HCT116 (cell line): ENCODE results near the gene FBN1. TPM values are rescaled to one million over a fixed set of nuclear protein-coding genes. Genes with fewer than 3 reads are reported as not detected.

Experiments
- ATAC-seq: fragments of 200-7000 bp; cut with Tn5 transposase; 2 replicates; pipeline ENCODE4 v1.9.1; 2020; ENCODE audit warnings: mild to moderate bottlenecking, moderate library complexity
- BruUV-seq: library from RNA; stranded (reverse); fragments of 400-500 nt; replicated peaks from 2 replicates; lab custom pipeline; 2021; lab: Mats Ljungman, UMichigan
- CTCF ChIA-PET: fragments of 300-600 bp; sonication (Branson Sonifier 250); formaldehyde crosslinking; loops from one replicate; lab custom pipeline; 2021; ENCODE audit warnings: antibody characterized with exemption; lab: Charles Lee
- POLR2A ChIA-PET: fragments of 300-600, 350-600 bp; sonication (Branson Sonifier 250); formaldehyde crosslinking; loops from one replicate; lab custom pipeline; 2021; ENCODE audit warnings: antibody characterized with exemption; lab: Charles Lee
- RAD21 ChIA-PET, 2 experiments: fragments of 300-600 bp; sonication (Branson Sonifier 250); formaldehyde crosslinking; loops; one replicate each; lab custom pipeline; 2023; ENCODE audit warnings: low total read pairs in 2 of 2; ENCODE audit not compliant: uncharacterized antibody in 2 of 2, unreplicated experiment in 2 of 2, low non-redundant PET in 1 of 2; lab: Charles Lee
- DNase-seq: peaks from one replicate; pipeline ENCODE4 v3.0.0-alpha.2; 2010; ENCODE audit warnings: low read depth, low spot score
- H2AFZ ChIP-seq: fragments of 200-600 bp; shearing (Covaris generic), sonication (generic); 2 replicates; pipeline ENCODE4 v1.6.1; 2017; ENCODE audit warnings: low read depth, mixed run types, mixed read lengths, antibody characterized with exemption, low read length; ENCODE audit not compliant: poor library complexity, severe bottlenecking
- H3K27ac ChIP-seq: 2 replicates; pipeline ENCODE4 v1.5.1; 2012; ENCODE audit warnings: low read depth, low read length
- H3K27me3 ChIP-seq: fragments of 200-600 bp; sonication (generic); 2 replicates; pipeline ENCODE4 v1.6.1; 2016; ENCODE audit warnings: mixed run types, low read length, mixed read lengths; ENCODE audit not compliant: insufficient read depth
- H3K36me3 ChIP-seq, 2 experiments: fragments of 200-500 bp in 1 of 2; fragments of 200-600 bp in 1 of 2; sonication (Bioruptor generic) in 1 of 2; sonication (generic) in 1 of 2; 2 replicates each; pipeline versions ENCODE4 v1.5.1 to v1.6.1; 2014 to 2016; ENCODE audit warnings: low read length in 2 of 2, inconsistent platforms in 1 of 2, mixed read lengths in 1 of 2, mixed run types in 1 of 2; ENCODE audit not compliant: insufficient read depth in 2 of 2, control insufficient read depth in 1 of 2
- H3K4me1 ChIP-seq, 2 experiments: fragments of 200-600 bp in 1 of 2; sonication (generic) in 1 of 2; 2 replicates each; pipeline versions ENCODE4 v1.5.1 to v1.6.1; 2012 to 2017; ENCODE audit warnings: low read length in 2 of 2, inconsistent platforms in 1 of 2, mild to moderate bottlenecking in 1 of 2, mixed read lengths in 1 of 2, mixed run types in 1 of 2, moderate library complexity in 1 of 2; ENCODE audit not compliant: insufficient read depth in 2 of 2, control insufficient read depth in 1 of 2
- H3K4me2 ChIP-seq: fragments of 200-600 bp; sonication (generic); 2 replicates; pipeline ENCODE4 v1.6.1; 2017; ENCODE audit warnings: mixed run types, low read length, mixed read lengths
- H3K4me3 ChIP-seq, 2 experiments: fragments of 200-600 bp in 1 of 2; sonication (generic) in 1 of 2; replicated peaks in 1 of 2; 2 replicates each; pipeline ENCODE4 v1.5.1; 2011 to 2016; ENCODE audit warnings: low read length in 2 of 2, control low read depth in 1 of 2, low read depth in 1 of 2, mild to moderate bottlenecking in 1 of 2, mixed read lengths in 1 of 2, mixed run types in 1 of 2
- H3K79me2 ChIP-seq: fragments of 200-600 bp; sonication (generic); 2 replicates; pipeline ENCODE4 v1.6.1; 2017; ENCODE audit warnings: mild to moderate bottlenecking, mixed run types, low read length, moderate library complexity, mixed read lengths; ENCODE audit not compliant: insufficient read depth
- H3K9ac ChIP-seq: fragments of 200-600 bp; sonication (generic); 2 replicates; pipeline ENCODE4 v1.6.1; 2016; ENCODE audit warnings: low read length, mixed read lengths
- H3K9me2 ChIP-seq: fragments of 200-600 bp; sonication (generic), shearing (Covaris generic); 2 replicates; pipeline ENCODE4 v1.6.1; 2017; ENCODE audit warnings: mixed run types, mild to moderate bottlenecking, moderate library complexity; ENCODE audit not compliant: insufficient read depth
- H3K9me3 ChIP-seq, 2 experiments: fragments of 200-500 bp in 1 of 2; fragments of 200-600 bp in 1 of 2; sonication (Bioruptor generic) in 1 of 2; sonication (generic) in 1 of 2; 2 replicates each; pipeline ENCODE4 v1.6.1; 2014 to 2017; ENCODE audit warnings: low read length in 2 of 2, mixed read lengths in 2 of 2, inconsistent platforms in 1 of 2, low read depth in 1 of 2, mild to moderate bottlenecking in 1 of 2, mixed run types in 1 of 2, moderate library complexity in 1 of 2; ENCODE audit not compliant: control insufficient read depth in 1 of 2, insufficient read depth in 1 of 2
- H4K20me1 ChIP-seq: fragments of 200-600 bp; sonication (generic), shearing (Covaris generic); 2 replicates; pipeline ENCODE4 v1.6.1; 2017; ENCODE audit warnings: mixed run types, mild to moderate bottlenecking, moderate library complexity; ENCODE audit not compliant: insufficient read depth
- CBX3 ChIP-seq: IDR thresholded peaks from 2 replicates; pipeline ENCODE4 v1.6.1; 2012; ENCODE audit warnings: low read depth
- CEBPB ChIP-seq: IDR thresholded peaks from 2 replicates; pipeline ENCODE4 v1.6.1; 2012; ENCODE audit warnings: low read depth
- EGR1 ChIP-seq: IDR thresholded peaks from 2 replicates; pipeline ENCODE4 v1.6.1; 2012; ENCODE audit warnings: low read depth
- ELF1 ChIP-seq: IDR thresholded peaks from 2 replicates; pipeline ENCODE4 v1.6.1; 2012; ENCODE audit warnings: low read depth, borderline replicate concordance
- EZH2phosphoT487 ChIP-seq: fragments of 200-600 bp; IDR thresholded peaks from 2 replicates; pipeline ENCODE4 v1.6.1; 2018; ENCODE audit warnings: antibody characterized with exemption, borderline replicate concordance
- POLR2A ChIP-seq: IDR thresholded peaks from 2 replicates; pipeline ENCODE4 v1.7.0; 2011; ENCODE audit warnings: borderline replicate concordance; ENCODE audit not compliant: insufficient read depth, insufficient read length; ENCODE audit errors: extremely low read depth
- SIN3A ChIP-seq: IDR thresholded peaks from 2 replicates; pipeline ENCODE4 v1.6.1; 2012; ENCODE audit warnings: low read depth
- SP1 ChIP-seq: IDR thresholded peaks from 2 replicates; pipeline ENCODE4 v1.6.1; 2012; ENCODE audit warnings: low read depth
- SRF ChIP-seq: IDR thresholded peaks from 2 replicates; pipeline ENCODE4 v1.6.1; 2012; ENCODE audit warnings: low read depth
- TCF7L2 ChIP-seq: IDR thresholded peaks from 2 replicates; pipeline ENCODE4 v1.7.0; 2011; ENCODE audit warnings: borderline replicate concordance, inconsistent platforms; ENCODE audit not compliant: insufficient read depth, insufficient read length; ENCODE audit errors: extremely low read depth
- ZNF274 ChIP-seq: fragments of 200-500 bp; sonication (Bioruptor generic); IDR thresholded peaks from 2 replicates; pipeline ENCODE4 v1.6.1; 2014; ENCODE audit warnings: mild to moderate bottlenecking, low read depth, low read length, inconsistent platforms
- intact Hi-C: fragments of 100-400 bp; cut with micrococcal nuclease; formaldehyde crosslinking; loops from 2 replicates; pipeline ENCODE4 v1.10.0; 2022
- total RNA-seq: library from RNA; stranded (reverse); gene quantifications from one replicate; pipeline ENCODE4 v1.2.1, GENCODE V29; 2021; ENCODE audit not compliant: unreplicated experiment

FBN1 gene
- total RNA-seq, 1 experiment from 2014 or later: 1.7 TPM

DNA sequence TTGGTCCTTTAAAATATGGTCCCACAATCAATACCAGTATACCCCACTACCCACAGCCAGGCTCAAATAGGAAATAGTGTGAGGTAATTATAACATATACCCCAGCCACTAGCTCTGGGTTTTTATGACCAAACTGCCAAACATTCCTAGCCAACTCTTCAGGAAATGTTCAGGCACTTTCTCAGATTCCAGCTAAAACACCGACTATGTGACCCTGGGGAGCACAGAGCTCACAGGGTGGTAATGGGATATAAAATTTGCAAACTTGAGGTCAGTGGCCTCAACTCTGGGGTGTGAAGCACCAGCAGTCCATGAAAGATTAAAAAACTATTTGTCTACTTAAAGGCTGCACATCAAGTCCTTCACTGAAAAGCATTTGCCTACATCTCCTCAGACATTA, 12.9 kb downstream of the FBN1 start:
- intact Hi-C loops: no loop called here
- Histone ChIP-seq H3K9me2 (no peaks in the 10 kb centered on the region), H3K36me3 (no peaks in the 10 kb centered on the region), H3K4me2 (no peak overlapping the region), H2AFZ (no peak overlapping the region), H3K4me3 (no peak overlapping the region), H3K79me2 (no peaks in the 10 kb centered on the region), H3K27me3 (no peaks in the 10 kb centered on the region), H3K4me1 (no peaks in the 10 kb centered on the region), H3K27ac (no peak overlapping the region), H4K20me1 (no peaks in the 10 kb centered on the region), H3K9ac (no peak overlapping the region), H3K9me3 (no peaks in the 10 kb centered on the region)
- ChIA-PET RAD21 (no interaction called here), POLR2A (no interaction called here), CTCF (no interaction called here)
- TF ChIP-seq EGR1: no peak
- no peak for TF ChIP-seq CBX3
- TF ChIP-seq TCF7L2: no peak
- TF ChIP-seq ELF1: no peak
- TF ChIP-seq ZNF274: no peak
- no peak for TF ChIP-seq EZH2phosphoT487
- no peak for TF ChIP-seq SRF
- TF ChIP-seq SP1: no peak
- ATAC-seq (no peak), DNase-seq (no peak)
- no TSS peak for BruUV-seq

DNA sequence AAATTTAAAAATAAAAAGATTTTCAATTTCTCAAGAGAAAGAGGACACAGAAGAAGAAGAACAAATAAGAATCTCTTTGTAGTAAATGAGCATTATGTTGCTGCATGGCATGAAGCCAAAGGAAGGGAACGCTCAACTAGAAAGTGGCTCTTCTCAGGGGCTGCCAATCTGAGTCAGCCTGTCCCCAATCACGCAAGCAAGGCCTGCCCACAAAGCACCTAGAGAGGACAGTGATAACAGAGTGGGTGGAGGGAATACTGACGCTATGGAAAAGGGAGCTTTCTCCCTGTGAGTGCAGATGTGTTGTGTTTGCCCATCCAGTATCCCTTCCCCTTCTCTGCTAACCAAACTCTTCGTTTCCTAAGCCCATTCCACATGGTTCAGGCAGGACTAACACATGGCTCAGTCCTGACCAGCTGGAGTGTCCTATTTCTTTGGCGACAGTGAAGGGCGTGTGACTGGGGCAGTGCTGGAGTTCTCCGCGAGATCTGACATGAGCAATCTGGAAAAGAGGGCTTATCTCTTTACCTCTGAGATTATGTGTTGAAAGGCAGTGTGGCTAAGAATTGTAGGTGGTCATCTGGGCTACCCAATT, 14.2 kb downstream of the FBN1 start:
- no TSS peak for BruUV-seq
- intact Hi-C loops: no loop called here
- no peak for TF ChIP-seq SIN3A
- TF ChIP-seq POLR2A: no peak
- no peak for TF ChIP-seq CEBPB
- TF ChIP-seq SP1: no peak
- TF ChIP-seq EZH2phosphoT487: no peak
- no peak overlapping the region for H3K4me2 ChIP-seq
- no peaks in the 10 kb centered on the region for H3K9me2 ChIP-seq
- no peaks in the 10 kb centered on the region for H3K36me3 ChIP-seq
- H3K27me3 ChIP-seq: no peaks in the 10 kb centered on the region
- no peaks in the 10 kb centered on the region for H3K79me2 ChIP-seq
- H3K27ac ChIP-seq: no peak overlapping the region
- ChIA-PET RAD21 (no interaction called here), POLR2A (no interaction called here), CTCF (no interaction called here)
- ATAC-seq (no peak), DNase-seq (no peak)
- no peaks in the 10 kb centered on the region for H3K9me3 ChIP-seq
- no peak overlapping the region for H2AFZ ChIP-seq
- no peaks in the 10 kb centered on the region for H4K20me1 ChIP-seq
- H3K9ac ChIP-seq: no peak overlapping the region
- H3K4me3 ChIP-seq: no peak overlapping the region
- no peaks in the 10 kb centered on the region for H3K4me1 ChIP-seq
